Karpas-422 (cell line): Measurements from ENCODE around the gene ARAP2. TPM values are rescaled to one million over a fixed set of nuclear protein-coding genes. Genes with fewer than 3 reads are reported as not detected.

ENCODE experiments used
- DNase-seq: peaks from one replicate; pipeline ENCODE4 v3.0.0-alpha.2; 2015
- H2AFZ ChIP-seq: fragments of 200-600 bp; sonication (generic); 2 replicates; pipeline ENCODE4 v1.6.1; 2014; ENCODE audit warnings: antibody characterized with exemption, low read length, mixed read lengths
- H3K27ac ChIP-seq: fragments of 200-600 bp; sonication (generic); 2 replicates; pipeline ENCODE4 v1.5.1; 2014; ENCODE audit warnings: mild to moderate bottlenecking, low read length, moderate library complexity
- H3K27me3 ChIP-seq: fragments of 200-600 bp; sonication (generic); 2 replicates; pipeline ENCODE4 v1.6.1; 2014; ENCODE audit warnings: low read length, mixed read lengths
- H3K36me3 ChIP-seq: fragments of 200-600 bp; sonication (generic); 2 replicates; pipeline ENCODE4 v1.6.1; 2014; ENCODE audit warnings: low read length, mixed read lengths; ENCODE audit not compliant: insufficient read depth
- H3K4me1 ChIP-seq: fragments of 200-600 bp; sonication (generic); 2 replicates; pipeline ENCODE4 v1.6.1; 2014; ENCODE audit warnings: mild to moderate bottlenecking, low read length, mixed read lengths
- H3K4me2 ChIP-seq: fragments of 200-600 bp; sonication (generic); 2 replicates; pipeline ENCODE4 v1.6.1; 2014; ENCODE audit warnings: low read length, low read depth, mild to moderate bottlenecking; ENCODE audit not compliant: poor library complexity, severe bottlenecking
- H3K4me3 ChIP-seq: fragments of 200-600 bp; sonication (generic); 2 replicates; pipeline ENCODE4 v1.5.1; 2014; ENCODE audit warnings: mild to moderate bottlenecking, antibody characterized with exemption, low read length, mixed read lengths
- H3K79me2 ChIP-seq: fragments of 200-600 bp; sonication (generic); 2 replicates; pipeline ENCODE4 v1.6.1; 2014; ENCODE audit warnings: mild to moderate bottlenecking, low read length, mixed read lengths
- H3K9ac ChIP-seq: fragments of 200-600 bp; sonication (generic); 2 replicates; pipeline ENCODE4 v1.6.0; 2014; ENCODE audit warnings: low read length
- H3K9me2 ChIP-seq: fragments of 200-600 bp; sonication (generic), shearing (Covaris generic); replicated peaks from 2 replicates; pipeline ENCODE4 v1.6.0; 2014; ENCODE audit warnings: mild to moderate bottlenecking, low read length, moderate library complexity; ENCODE audit not compliant: insufficient read depth
- H3K9me3 ChIP-seq: fragments of 300-700, 200-600 bp; sonication (generic); 2 replicates; pipeline ENCODE4 v1.6.1; 2014; ENCODE audit warnings: low read length, mixed read lengths
- H4K20me1 ChIP-seq: fragments of 200-600 bp; sonication (generic); 2 replicates; pipeline ENCODE4 v1.6.1; 2014; ENCODE audit warnings: mild to moderate bottlenecking, antibody characterized with exemption, low read length, low read depth; ENCODE audit not compliant: insufficient read depth
- total RNA-seq: library from RNA; depleted of rRNA; stranded (reverse); fragments of >200 nt; shearing (Covaris generic); gene quantifications from 2 replicates; pipeline ENCODE4 v1.2.3, GENCODE V29; 2014; ENCODE audit warnings: low replicate concordance

The ARAP2 gene
- total RNA-seq, 1 experiment from 2014 or later: 4.7 TPM

- no peaks in the 10 kb centered on the region for H3K79me2 ChIP-seq
- H3K9ac ChIP-seq: no peak overlapping the region
- H4K20me1 ChIP-seq: no peaks in the 10 kb centered on the region
- H2AFZ ChIP-seq: no peak overlapping the region
- H3K9me2 ChIP-seq: no peaks in the 10 kb centered on the region
- DNase-seq: no peak
- H3K4me2 ChIP-seq: no peak overlapping the region
- H3K4me3 ChIP-seq: no peak overlapping the region
- no peaks in the 10 kb centered on the region for H3K4me1 ChIP-seq
- H3K27me3 ChIP-seq: no peaks in the 10 kb centered on the region
- H3K9me3 ChIP-seq: no peaks in the 10 kb centered on the region
- H3K27ac ChIP-seq: no peak overlapping the region
- no peaks in the 10 kb centered on the region for H3K36me3 ChIP-seq
Observed at GRCh38 chr4:36269533-36270173, 25.3 kb upstream of the ARAP2 start.

DNA sequence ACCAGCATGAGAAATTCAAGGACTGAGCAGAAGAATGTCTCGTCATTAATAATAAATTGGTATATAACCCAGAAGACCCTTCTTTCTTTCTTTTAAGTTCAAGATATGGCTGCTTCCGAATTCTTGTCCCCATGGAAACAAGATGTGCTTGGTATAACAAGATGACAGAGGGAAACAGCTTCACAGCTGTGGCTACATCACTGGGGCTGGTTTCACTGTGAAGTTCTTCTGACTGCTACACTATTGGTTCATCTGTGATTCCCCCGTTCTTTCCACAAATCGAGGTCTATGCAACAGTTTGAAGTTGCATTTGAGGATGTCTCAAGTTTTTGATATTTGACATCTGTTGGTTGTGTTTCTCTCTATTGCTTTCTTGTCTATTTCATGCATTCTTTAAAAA, 24.8 kb upstream of the ARAP2 start:
- Histone ChIP-seq H4K20me1 (no peaks in the 10 kb centered on the region), H3K27me3 (no peaks in the 10 kb centered on the region), H3K4me1 (no peaks in the 10 kb centered on the region), H3K27ac (no peak overlapping the region), H3K9me3 (no peaks in the 10 kb centered on the region), H3K79me2 (no peaks in the 10 kb centered on the region), H3K9ac (no peak overlapping the region), H2AFZ (no peak overlapping the region), H3K9me2 (no peaks in the 10 kb centered on the region), H3K36me3 (no peaks in the 10 kb centered on the region), H3K4me2 (no peak overlapping the region), H3K4me3 (no peak overlapping the region)
- no peak for DNase-seq

- no peak overlapping the region for H3K27ac ChIP-seq
- H3K9me2 ChIP-seq: no peaks in the 10 kb centered on the region
- no peak overlapping the region for H3K9ac ChIP-seq
- no peaks in the 10 kb centered on the region for H3K79me2 ChIP-seq
- H2AFZ ChIP-seq: no peak overlapping the region
- DNase-seq: no peak
- H3K27me3 ChIP-seq: no peaks in the 10 kb centered on the region
- no peaks in the 10 kb centered on the region for H3K4me1 ChIP-seq
- H4K20me1 ChIP-seq: no peaks in the 10 kb centered on the region
- H3K9me3 ChIP-seq: peaks cover 1% of the 10 kb centered on the region; the same call in 1 of the 2 replicates
- no peak overlapping the region for H3K4me2 ChIP-seq
- H3K4me3 ChIP-seq: no peak overlapping the region
- H3K36me3 ChIP-seq: no peaks in the 10 kb centered on the region
Observed at GRCh38 chr4:36267486-36268268, 23.4 kb upstream of the ARAP2 start.

- Histone ChIP-seq H3K27ac (no peak overlapping the region), H3K4me1 (no peaks in the 10 kb centered on the region), H3K4me2 (no peak overlapping the region), H3K36me3 (no peaks in the 10 kb centered on the region), H2AFZ (no peak overlapping the region), H3K9ac (no peak overlapping the region), H3K27me3 (no peaks in the 10 kb centered on the region), H3K9me2 (no peaks in the 10 kb centered on the region), H3K4me3 (no peak overlapping the region), H3K79me2 (no peaks in the 10 kb centered on the region), H3K9me3 (peaks cover 5% of the 10 kb centered on the region), H4K20me1 (no peaks in the 10 kb centered on the region)
- no peak for DNase-seq
Observed at GRCh38 chr4:36264207-36264826, 20.0 kb upstream of the ARAP2 start.

DNA sequence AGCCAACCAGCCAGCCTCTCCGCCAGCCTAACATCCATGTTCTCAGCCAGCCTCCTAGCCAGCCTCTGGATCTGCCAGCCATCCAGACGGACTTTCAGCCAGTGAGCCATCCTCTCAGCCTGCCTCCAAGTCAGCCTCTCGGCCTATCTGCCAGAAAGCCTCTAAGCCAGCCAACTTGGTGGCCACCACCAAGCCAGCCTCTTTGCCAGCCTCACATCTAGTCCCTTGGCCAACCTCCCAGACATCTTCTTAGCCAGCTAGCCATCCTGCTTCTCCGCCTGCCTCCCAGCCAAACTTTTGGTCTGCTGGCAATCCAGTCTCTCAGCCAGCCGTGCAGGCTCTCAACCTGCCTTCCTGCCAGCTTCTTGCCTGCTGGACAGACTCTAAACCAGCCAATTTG, 16.4 kb upstream of the ARAP2 start:
- no peaks in the 10 kb centered on the region for H3K9me2 ChIP-seq
- H3K79me2 ChIP-seq: no peaks in the 10 kb centered on the region
- no peaks in the 10 kb centered on the region for H3K4me1 ChIP-seq
- H3K27me3 ChIP-seq: no peaks in the 10 kb centered on the region
- H3K9ac ChIP-seq: no peak overlapping the region
- H3K4me2 ChIP-seq: no peak overlapping the region
- no peaks in the 10 kb centered on the region for H3K36me3 ChIP-seq
- no peak for DNase-seq
- no peak overlapping the region for H2AFZ ChIP-seq
- no peaks in the 10 kb centered on the region for H4K20me1 ChIP-seq
- peaks cover 5% of the 10 kb centered on the region for H3K9me3 ChIP-seq
- no peak overlapping the region for H3K27ac ChIP-seq
- no peak overlapping the region for H3K4me3 ChIP-seq

- no peak for DNase-seq
- Histone ChIP-seq H3K4me1 (no peaks in the 10 kb centered on the region), H3K9me2 (no peaks in the 10 kb centered on the region), H3K36me3 (no peaks in the 10 kb centered on the region), H3K9me3 (no peaks in the 10 kb centered on the region; the same call in none of the 2 replicates), H2AFZ (no peak overlapping the region), H3K79me2 (no peaks in the 10 kb centered on the region), H3K4me3 (no peak overlapping the region), H3K27ac (no peak overlapping the region), H4K20me1 (no peaks in the 10 kb centered on the region), H3K9ac (no peak overlapping the region), H3K4me2 (no peak overlapping the region), H3K27me3 (no peaks in the 10 kb centered on the region)
Observed at GRCh38 chr4:36256398-36256891, 12.1 kb upstream of the ARAP2 start.

- H2AFZ ChIP-seq: no peak overlapping the region
- no peak overlapping the region for H3K4me2 ChIP-seq
- H3K9me3 ChIP-seq: no peaks in the 10 kb centered on the region; the same call in none of the 2 replicates
- H4K20me1 ChIP-seq: no peaks in the 10 kb centered on the region
- no peak overlapping the region for H3K4me3 ChIP-seq
- H3K9me2 ChIP-seq: no peaks in the 10 kb centered on the region
- no peak overlapping the region for H3K9ac ChIP-seq
- H3K36me3 ChIP-seq: no peaks in the 10 kb centered on the region
- H3K27ac ChIP-seq: no peak overlapping the region
- H3K4me1 ChIP-seq: no peaks in the 10 kb centered on the region
- H3K79me2 ChIP-seq: no peaks in the 10 kb centered on the region
- no peaks in the 10 kb centered on the region for H3K27me3 ChIP-seq
- no peak for DNase-seq
Observed at GRCh38 chr4:36255577-36255976, 11.3 kb upstream of the ARAP2 start.

GRCh38 chr4:36254371-36254770, 10.1 kb upstream of the ARAP2 start:
- H3K4me3 ChIP-seq: no peak overlapping the region
- no peaks in the 10 kb centered on the region for H3K9me2 ChIP-seq
- no peaks in the 10 kb centered on the region for H4K20me1 ChIP-seq
- no peak overlapping the region for H3K27ac ChIP-seq
- H3K4me1 ChIP-seq: no peaks in the 10 kb centered on the region
- no peaks in the 10 kb centered on the region for H3K36me3 ChIP-seq
- no peaks in the 10 kb centered on the region; the same call in 1 of the 2 replicates for H3K9me3 ChIP-seq
- no peak overlapping the region for H3K9ac ChIP-seq
- no peak overlapping the region for H2AFZ ChIP-seq
- no peak overlapping the region for H3K4me2 ChIP-seq
- no peak for DNase-seq
- no peaks in the 10 kb centered on the region for H3K79me2 ChIP-seq
- H3K27me3 ChIP-seq: no peaks in the 10 kb centered on the region
